ENCODE results near the gene GLT8D1.

DNA sequence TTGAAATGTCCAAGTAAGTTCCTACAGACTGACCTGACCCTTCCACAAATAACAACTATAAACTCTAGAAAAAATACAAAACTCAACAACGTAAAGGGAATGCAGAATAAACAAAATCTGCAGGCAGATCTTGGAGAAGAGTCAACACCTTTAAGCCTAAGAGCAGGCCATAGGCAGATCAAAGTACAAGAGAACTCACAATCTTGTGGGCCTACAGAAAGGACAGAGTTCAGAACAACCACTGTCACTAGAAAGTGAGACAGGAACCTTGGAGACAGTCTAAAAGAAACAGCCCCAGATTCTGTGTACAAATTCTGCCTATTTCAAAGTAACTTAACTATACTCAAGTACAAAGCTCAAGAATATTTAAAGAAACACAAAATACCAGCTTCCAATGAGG is 34.1 kb upstream of the GLT8D1 start:
- TF ChIP-seq CTCF (IDR thresholded peaks at IDR 0.05) (no peak), POLR2A (IDR thresholded peaks at IDR 0.05) (no peak)
